GM21576 (cell line): ENCODE data around the gene PDE10A.

ENCODE experiments used
- ATAC-seq: cut with Tn5 transposase; IDR thresholded peaks from one replicate; pipeline ENCODE4 v1.9.1; 2021; ENCODE audit warnings: mild to moderate bottlenecking, moderate library complexity; ENCODE audit not compliant: unreplicated experiment

The PDE10A gene

DNA sequence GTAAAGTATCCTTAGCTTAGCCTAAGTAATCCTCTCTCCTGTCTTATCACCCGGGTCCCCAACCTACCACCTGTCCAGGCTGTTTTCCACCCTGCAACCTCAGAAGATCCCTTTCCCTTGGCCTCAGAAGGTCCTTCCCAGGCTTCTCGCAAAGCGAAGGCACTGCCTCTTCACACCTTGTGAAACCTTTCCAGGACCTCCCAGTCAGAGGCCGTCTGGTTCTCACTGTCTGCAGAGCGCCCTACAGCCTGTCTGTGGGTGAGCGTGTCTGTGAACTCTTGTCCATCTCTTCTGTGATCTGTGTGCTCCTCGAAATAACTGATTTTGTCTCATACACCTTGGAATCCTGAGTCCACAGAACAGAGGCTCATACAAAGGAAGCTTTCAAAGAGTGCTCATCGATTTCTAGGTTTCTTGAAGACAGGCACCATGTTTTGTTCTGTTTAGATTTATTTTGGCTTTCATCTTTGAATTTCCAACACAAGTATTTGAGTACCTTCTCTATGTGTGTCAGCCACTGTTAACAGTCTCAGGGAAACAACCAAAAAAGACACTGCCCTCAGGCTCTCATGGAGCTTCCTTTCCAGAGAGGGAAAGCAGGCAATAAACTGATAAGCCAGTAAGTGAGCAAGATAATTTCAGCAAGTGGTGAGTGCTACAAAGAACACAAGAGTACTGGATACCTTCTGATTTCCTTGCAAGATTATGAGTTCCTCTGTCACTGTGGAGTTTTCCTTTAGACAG lies 6.3 kb downstream of the PDE10A start:
- no peak for ATAC-seq

DNA sequence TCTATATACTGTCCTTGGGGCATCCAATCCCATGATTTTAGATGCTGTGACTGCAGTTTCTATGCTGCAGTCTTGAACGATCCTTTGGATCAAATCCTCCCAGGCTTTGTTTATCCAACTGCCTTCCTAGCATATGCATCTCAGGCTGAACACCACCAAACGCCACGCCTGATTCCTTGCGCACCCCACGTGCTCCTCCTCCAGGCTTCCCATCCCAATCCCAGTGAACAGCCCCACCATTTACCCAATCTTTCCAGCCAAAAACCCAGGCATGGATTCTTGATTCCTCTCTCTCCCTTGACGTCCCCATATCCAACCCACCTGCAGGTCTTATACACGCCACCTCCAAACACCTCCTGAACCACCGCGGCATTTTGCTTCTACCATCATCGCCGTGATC lies 7.8 kb downstream of the PDE10A start:
- no peak for ATAC-seq

DNA sequence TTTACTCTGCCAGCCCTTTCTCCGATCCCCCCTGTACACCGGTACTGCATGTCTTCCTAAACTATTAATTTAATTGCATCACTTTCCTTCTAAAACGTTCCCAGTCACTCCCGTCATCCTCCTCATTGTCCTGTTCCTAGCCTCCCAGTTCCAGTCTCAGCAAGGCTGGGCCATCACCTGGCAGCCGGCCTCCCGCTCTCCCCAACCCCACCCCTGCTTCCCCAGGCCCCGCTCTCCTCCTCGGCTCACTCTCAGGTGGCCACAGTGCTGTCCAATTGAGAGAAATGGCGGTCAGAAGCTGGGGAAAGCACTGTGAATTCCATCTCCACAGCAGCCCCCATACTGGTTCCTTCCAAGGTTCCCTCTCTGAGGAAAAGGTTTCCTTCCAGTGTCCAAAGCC lies 8.9 kb downstream of the PDE10A start:
- ATAC-seq: no peak

DNA sequence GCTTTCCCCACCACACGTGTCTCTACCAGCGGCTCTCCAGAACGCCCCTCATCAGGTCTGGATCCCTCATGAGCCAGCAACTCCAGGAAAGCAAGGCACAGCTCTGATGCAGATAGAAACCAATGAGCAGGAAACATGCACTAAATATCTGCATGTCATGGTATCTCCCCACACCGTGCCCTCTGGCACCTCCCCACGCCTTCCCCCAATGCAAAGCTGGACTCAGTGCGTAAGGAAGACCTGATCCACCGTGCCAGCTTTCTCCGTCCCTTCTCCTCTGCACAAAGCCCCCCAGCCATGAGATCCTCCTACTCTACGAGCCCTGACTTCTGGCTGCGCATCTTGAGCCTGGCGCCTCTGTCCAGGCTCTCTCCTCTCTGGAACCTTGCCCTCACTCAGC lies 9.4 kb downstream of the PDE10A start:
- ATAC-seq: no peak

DNA sequence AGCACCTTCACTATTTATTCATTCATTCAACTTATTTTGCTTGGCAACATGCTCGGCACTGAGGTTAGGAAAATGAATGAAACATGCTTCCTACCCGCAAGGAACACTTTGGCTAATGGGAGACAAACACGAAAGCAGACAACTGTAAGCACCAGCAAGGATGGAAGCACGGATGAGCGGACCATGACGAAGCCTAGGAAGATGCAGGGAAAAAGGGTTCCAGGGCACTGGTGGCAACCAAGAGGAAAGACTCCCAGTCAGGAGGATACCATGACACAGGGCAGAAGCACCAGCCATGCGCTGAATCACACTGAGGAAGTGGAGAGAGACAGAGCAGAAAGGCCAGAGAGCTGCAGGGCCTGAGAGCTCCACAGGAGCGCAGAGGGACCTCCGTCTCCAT lies 9.8 kb downstream of the PDE10A start:
- no peak for ATAC-seq

DNA sequence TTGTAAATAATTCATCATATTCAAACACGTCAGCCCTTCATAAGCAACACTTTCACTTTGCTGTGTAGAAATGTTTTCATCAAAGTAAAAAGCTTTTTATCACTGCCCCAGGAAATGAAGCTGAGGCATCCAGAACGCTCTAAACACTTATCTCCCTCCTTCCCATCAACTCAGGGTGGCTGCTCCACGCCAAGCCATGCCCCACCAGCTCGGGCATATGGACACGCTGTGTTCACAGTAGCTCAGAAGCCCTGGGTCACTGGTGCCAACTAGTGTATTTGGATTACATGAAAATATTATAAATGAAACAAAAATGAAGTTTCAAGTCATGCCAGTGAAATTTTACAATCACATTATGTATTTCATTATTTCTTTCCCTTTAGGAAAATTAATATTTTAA lies 10.3 kb downstream of the PDE10A start:
- no peak for ATAC-seq

DNA sequence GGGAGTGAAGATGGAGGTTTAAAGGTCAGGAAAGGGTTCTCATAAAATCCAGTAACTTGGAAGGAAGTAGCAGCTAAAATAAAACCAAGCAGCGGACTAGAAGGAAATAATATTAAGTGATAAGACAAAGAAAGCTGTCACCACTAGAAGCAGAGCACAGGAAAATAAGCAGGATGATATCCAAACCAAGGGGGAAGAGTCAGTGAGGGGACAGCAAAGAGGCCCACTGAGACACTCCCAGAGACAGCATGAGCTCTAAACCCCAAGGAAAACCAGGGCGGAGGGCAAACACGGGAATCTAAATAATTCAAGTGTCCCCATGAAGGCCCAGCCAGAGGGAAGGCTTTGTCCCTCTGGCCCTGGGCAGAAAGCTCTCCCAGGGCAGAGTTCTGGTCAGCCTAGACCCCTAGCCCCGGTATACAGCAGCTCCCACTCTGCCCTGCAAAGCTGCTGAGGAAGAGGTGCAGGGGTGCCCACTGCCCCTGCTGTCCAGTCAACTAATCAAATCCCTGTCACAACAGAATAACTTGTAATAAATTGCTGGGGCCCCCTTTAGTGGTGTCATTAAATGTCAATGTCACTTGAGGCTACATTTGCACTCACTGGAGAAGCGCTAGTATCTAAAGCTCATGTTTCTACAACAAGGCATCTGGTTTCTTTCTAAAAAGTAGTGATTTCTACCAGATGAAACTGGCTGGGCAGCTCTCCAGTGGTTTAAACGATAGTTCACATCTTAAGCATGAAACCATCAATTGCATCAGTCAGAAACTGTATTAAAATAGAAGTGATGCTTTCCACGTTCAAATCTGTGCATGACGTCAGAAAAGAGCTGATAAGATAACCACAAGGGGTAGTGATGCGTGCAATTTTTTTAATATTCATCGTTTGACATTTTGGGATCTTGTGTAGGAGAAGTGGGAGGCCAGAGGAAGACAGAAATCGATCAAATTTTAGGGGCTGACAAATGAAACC lies 13.6 kb downstream of the PDE10A start:
- no peak for ATAC-seq

DNA sequence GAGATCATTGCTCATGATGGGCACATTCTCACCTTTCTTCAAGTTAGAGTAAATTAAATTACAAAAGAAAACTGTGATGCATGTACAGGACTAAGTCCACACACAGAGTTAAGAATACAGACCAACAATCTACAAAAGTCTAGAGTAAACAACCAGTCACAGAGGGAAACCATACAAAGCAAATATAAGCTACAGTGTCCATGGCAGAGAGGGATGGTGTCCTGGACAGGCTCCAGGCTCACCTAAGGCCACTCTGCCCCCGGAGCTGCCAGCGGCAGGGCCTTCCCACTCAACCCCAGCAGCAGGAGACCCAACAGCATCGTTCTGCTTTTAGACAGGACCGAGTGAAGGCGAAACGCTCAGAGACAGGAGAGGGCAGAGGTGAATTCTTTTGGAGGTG lies 16.0 kb downstream of the PDE10A start:
- no peak for ATAC-seq

DNA sequence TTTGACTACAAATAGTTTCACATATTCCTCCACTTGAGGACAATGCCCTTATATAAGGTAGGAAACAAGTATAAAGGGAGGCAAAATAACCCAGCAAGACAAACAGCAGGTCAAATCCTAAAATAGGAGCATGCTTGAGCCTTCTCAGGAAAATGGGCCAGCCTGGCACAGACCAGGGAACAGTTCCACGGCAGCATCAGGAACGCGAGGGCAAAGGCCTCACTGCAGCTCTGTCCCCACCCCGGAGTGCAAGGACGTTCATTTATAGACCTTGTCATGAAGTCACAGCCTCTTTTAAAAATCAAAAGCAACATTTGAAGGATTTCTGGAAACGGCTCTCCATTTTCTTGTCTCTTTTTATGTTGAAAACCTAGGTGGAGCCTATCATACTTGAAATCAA lies 17.1 kb downstream of the PDE10A start:
- ATAC-seq: no peak

DNA sequence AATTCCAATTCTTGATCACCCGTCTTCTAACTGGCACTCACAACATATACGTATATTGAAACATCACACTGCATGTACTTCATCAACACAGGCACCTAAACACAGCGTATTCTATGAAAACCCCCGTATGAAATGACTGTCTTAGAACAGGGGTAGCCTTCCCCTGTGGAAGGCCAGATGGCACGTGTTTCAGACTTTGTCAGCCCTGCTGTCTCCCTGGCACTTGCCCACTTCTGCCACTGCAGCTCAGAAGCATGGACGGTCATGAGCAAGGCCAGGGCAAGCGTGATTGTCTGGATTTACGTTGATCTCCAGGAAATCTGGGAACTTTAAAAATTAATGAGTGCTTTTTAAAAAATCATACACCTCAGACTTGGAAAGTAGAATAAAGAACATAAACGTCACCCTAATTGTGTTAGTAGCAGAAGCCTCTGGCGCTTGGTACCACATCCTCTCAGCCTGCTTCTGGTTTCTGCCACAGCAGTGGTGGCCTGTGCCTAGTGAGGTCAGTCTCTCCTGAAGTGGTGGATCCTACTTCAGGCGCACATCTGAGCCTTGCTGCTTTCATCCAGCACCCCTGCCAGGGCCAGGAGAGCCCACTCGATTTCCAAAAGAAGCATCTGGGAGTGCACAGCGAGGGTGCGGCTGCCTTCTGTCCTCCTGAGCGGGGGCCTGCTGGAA lies 18.3 kb downstream of the PDE10A start:
- ATAC-seq: no peak

DNA sequence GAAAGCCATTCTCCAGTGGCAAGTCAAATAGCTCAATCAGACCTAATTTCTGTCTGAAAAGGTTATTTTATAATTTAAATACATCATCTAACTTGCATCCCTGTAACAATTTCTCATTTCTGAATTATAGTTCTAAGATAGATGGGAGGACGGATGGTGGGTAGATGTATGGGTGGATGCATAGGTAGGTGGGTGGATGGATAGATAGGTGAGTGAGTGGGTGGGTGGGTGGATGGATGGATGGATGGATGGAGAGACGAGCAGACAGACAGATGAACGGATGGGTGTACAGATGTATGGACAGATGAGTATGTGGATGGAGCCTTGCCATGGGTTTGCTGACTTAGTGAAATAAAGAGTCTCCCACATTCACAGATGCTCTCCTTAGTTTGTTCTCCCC lies 20.0 kb downstream of the PDE10A start:
- ATAC-seq: no peak

DNA sequence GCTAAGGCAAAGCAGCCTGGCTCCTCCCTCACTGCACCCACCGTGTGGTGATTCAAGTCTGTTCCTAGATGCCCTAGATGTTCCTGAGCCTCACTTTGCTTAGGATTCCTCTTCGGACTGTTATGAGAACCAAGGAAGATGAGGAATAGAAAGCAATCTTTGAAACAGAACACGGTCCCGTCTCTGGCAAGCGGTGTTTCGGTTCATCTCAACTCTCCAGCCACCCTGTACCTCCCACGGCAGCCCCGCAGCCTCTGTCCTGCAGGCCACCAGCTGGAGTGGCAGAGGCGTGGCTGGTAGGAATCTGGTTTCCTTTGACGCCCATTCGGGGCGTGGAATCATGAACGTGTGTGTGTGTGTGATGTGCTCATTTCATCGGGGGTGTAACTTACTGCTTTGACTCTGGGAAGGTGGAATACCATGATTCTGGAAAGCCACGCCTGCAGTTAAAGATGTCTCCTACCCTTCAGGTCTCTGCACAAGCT lies 21.3 kb downstream of the PDE10A start:
- ATAC-seq: no peak

DNA sequence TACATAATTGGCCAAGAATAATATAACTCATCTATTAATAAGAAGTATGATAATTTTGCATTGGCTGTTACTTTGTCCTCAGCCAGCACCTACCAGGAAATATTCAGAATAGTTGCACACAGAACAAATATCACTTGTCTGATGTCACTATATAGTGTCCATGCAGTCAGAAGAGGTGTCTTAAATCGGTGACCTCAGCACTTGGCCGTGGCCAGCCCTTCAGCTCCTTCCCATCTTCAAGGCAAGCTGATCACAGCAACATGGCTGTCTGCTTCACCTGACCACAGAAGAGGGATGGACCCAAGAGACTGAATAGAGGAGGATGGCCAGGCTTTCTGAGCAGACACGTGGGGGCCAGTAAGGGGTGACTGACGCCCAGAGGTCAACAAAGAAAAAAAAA lies 22.2 kb downstream of the PDE10A start:
- ATAC-seq: no peak

DNA sequence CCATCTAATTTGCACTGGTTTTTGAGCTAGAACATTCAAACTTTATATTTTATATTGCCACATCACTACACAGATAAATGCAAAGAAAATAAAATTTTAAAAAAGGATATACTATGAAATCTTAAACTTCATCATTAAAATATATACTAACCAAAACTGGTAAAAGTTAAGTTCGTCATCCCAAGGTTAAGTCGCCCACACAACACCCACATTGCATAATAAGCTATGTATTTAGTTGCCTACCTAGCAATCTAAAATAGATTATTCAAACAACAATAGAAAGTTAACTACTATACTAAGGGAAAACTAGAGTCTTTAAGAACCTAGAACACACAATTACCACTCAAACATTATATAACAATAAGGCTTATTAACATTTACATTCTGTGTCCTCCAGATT lies 24.5 kb downstream of the PDE10A start:
- no peak for ATAC-seq

DNA sequence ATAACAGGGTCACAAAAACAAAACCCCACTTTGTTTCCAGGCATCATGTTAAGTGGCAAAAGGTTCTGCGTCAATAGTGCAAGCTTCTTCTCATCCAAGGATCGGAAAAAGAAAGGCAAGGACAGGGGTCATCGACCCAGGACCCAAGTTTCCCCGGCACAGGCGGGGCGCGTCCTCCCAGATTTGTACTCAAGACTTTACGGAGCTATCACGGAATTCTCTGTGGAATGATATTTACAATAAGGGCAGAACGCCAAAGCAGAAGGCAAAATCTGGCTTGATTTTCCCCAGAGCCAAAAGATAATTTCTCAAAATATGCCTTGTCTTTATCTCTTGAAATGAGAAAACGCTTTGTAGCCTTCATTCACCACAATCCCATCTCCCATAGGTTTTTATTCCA lies 25.5 kb downstream of the PDE10A start:
- no peak for ATAC-seq

DNA sequence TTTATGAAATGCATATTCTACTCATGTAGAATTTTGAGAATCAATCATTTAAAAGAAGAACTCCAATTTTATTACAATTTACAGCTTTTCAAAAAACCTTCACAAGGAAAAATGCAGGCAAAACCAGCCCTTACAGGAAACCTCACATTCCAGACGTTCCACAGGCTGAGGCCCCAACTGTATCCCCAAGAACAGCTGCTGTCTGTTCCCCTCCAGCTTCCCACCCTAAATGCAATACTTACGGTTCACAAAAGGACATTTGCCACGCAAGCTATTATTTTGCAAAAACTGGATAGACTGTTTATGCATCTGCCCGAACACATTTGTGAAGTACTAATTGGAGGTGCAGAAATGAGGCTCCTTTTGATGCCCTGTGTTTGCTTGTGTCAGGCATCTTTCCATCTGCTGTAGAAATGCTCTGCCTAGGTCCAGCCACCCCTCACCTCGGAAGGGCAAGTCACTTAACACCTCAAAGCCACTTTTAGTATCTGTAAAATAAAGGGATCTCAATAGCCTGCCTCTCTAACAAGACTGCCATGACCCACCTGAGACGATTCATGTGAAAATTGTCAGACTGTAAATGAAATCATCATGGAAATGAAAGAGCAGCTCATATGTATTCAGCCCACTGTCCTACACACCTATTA lies 26.5 kb downstream of the PDE10A start:
- ATAC-seq: no peak

DNA sequence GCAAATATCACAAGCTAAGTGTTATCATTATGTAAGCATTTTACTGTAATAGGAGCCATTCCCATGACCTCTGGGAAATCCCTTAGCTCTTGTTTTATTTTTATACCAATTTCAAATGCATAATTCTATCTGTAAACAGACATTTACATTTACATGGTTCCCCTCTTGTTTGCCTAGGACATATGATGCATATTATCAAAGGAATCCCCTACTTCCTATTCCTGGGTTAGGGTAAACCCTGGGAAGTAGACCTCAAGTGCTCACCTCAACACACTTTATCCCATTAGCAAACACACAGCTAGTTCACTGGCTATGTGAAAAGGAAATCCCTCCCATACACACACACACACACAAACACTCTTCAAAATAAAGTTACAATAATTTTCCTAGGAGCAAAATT lies 27.1 kb downstream of the PDE10A start:
- ATAC-seq: no peak

DNA sequence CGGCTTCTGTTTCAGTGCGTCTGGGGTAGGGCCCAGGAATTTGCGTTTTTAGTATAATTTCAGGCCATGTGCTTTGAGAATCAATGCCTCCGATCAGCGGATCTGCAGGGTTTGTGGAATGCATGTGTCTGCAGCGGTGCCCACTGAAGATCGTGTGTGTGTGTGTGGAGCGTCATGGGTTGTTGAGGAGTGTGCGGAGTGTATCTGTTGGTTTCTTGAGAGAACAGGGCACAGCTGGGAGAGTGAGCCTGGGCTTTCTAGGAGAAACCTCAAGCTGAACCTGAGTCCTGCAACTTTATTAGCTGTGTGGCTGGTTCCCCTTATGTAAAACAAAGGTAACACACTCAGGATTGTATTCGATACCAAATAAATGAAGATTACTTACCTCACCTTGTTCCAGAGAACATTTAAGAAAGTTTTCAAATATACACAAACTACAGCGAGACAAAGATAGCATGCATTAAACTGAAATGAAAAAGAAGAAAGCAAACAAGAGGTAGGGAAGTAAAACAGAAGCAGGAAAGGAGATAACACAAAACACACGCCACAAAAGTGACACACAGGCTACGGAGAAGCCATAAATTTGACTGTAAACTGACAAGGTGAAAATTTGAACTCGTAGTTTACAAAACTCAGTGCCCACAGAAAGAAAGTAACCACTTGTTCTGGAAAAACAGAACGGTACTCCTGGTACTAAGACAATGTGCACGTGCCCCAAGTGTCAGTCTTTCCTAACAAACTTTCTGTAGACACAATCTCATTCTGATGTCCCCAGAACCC lies 28.8 kb downstream of the PDE10A start:
- no peak for ATAC-seq

DNA sequence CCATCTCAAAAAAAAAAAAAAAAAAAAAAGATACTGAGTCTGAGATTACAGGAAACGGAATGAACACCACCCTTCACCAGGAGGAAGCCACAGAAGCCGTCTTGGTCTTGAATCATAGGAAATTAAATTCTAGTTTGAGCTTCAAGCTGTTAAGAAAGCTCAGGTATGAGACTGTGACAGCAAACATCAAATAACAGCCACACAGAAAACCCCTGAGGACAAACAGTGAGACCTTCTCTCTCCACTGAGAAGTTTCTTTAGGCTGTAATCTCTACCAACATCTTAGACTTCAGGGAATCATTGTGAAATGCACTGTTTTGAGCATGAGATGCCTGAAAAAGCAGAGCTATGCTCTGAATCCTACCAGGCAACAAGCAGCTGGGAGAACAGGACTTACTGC lies 30.8 kb downstream of the PDE10A start:
- ATAC-seq: no peak

DNA sequence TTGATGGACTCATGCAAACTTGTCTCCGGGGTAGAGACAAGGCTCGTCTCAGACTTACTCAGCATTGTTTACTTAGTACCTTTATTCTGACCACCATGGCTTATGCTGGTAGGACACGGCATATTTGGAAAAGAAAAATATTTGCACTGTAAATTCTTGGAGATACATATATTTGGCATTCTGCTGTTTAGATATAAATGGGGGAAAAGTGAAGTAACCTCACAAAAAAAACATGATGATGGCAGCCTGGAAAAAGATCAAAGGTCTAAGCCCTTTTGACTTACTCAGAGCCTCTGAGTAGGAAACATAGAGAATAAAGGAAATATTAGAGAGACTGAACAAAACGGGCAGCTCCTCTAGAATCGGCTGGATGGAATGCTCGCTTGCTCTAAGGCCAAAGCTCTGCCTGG lies 32.5 kb downstream of the PDE10A start:
- ATAC-seq: no peak
